ENCODE measurements around the gene GLI1.
"Not testable (repeated sequence)": the region's sequence is repeated elsewhere in the genome, so short reads cannot be mapped to it uniquely, and the experiment has no call there.

GLI1 gene

DNA sequence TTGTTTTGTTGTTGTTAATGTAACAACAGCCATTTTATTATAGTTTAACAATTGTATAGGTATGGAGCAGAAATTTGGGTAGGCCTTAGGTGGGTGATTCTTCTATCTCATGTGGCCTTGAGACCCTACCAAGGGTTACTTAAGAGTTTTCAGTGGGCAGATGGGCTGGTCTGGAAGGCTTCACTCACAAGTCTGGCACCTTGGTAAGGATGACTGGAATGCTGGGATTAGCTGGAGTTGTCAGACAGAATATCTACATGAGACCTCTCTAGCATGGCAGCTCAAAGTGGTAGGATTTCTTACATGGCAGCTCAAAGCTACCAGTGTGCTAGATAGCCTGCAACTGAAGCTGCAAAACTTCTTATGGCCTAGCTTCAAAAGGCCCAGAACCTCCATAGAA is 26.1 kb downstream of the GLI1 start:
- Mint-ChIP-seq H3K4me1 (ENCODE audit: low read depth) (peaks cover 33% of the 10 kb centered on the region), H3K27me3 (ENCODE audit: low read depth) (no peaks in the 10 kb centered on the region), H3K9me3 (no peaks in the 10 kb centered on the region), H3K4me3 (no peak overlapping the region), H3K36me3 (ENCODE audit: low read depth) (peaks cover 20% of the 10 kb centered on the region), H3K27ac (no peak overlapping the region)

DNA sequence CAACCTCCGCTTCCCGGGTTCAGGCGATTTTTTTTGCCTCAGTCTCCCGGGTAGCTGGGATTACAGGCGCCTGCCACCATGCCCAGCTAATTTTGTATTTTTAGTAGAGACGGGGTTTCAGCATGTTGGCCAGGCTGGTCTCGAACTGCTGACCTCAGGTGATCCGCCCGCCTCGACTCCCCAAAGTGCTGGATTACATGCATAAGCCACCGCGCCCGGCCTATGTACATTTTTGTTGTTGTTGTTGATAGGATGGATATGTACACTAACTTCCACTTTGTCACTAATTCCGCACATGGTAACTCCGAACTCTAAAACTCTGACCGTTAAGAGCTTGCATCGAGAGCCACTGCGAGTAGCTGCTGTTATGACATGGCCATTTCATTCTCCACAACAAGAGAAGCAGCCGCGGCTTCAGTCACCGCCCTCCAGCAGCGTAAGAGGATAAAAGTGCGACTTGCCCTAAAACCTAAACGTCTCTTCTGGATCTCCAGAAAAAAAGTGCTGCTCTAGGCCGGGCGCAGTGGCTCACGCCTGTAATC is 27.5 kb downstream of the GLI1 start:
- Mint-ChIP-seq H3K9me3 (no peaks in the 10 kb centered on the region), H3K4me3 (peak overlapping the region; percentile 100), H3K4me1 (ENCODE audit: low read depth) (peaks cover 31% of the 10 kb centered on the region), H3K27me3 (ENCODE audit: low read depth) (no peaks in the 10 kb centered on the region), H3K27ac (peak overlapping the region; percentile 97), H3K36me3 (ENCODE audit: low read depth) (peaks cover 28% of the 10 kb centered on the region)

DNA sequence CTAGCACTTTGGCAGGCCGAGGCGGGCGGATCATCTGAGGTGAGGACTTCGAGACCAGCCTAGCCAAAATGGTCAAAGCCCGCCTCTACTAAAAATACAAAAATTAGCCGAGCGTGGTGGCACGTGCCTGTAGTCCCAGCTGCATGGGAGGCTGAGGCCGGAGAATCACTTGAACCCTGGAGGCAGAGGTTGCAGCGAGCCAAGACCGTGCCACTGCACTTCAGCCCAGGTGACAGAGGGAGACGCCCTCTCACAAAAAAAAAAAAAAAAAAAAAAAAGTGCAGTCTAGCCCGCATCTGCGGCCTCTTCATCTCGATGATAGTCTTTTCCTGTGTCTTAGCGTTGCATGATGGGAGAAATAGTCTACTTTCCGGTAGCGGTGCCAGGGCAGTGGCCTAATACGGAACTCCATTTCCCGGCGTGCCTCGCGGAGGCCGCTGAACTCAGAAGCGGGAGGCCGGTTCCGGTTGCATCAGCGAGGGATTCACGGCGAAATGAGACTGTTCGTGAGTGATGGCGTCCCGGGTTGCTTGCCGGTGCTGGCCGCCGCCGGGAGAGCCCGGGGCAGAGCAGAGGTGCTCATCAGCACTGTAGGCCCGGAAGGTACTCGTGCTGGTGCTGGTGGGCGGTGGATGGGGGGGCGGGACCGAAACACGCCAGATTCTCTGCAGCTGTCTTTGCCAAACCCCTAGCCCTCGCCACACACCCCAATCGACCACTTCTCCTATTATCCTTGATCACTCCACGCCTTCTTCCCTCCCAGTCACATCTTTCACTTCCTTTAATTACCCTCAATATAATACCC is 28.2 kb downstream of the GLI1 start, which contains the start of gene MARS1:
MARS1 (plus strand) TSS at position 472 of the 805 bp plus-strand sequence; CDS start at position 495, 23 bp downstream.
- Mint-ChIP-seq H3K9me3 (no peaks in the 10 kb centered on the region), H3K27ac (peak within 1 kb of the TSS; percentile 97), H3K27me3 (ENCODE audit: low read depth) (no peaks in the 10 kb centered on the region), H3K4me3 (peak within 1 kb of the TSS; percentile 100), H3K36me3 (ENCODE audit: low read depth) (peaks cover 33% of the 10 kb centered on the region), H3K4me1 (ENCODE audit: low read depth) (peaks cover 32% of the 10 kb centered on the region)

DNA sequence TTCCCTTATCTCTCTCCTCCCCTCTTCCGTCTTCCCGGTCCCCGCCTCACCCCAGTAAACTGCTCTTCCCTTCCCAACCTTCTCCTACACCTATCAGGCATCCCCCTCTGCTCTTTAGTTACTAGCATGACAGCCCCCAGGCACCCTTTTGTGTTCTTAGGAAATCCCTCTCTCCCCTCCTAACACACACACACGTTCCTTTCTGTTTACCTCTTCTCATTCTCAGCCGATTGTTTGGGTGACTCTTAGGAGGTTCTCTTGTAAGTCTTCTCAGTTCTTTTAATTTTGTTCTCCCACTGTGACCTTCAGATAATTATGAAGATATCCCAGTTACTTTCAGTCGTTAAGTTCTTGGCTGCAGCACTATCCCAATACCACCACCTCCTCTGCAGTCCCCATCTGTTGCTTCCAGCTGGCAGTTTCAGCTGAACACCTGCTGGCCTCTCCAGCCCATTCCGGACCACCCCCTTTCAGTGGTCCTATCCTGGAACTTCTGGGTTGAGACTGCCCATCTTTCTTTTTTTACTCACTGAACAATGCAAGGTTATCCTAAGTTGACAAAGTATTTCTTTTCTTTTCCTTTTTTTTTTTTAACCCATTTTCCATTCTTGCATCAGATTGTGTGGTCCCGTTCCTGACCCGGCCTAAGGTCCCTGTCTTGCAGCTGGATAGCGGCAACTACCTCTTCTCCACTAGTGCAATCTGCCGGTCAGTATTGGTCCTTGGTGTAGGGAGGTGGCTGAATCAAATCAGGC is 29.0 kb downstream of the GLI1 start:
- no peaks in the 10 kb centered on the region for H3K27me3 Mint-ChIP-seq (ENCODE audit: low read depth)
- no peaks in the 10 kb centered on the region for H3K9me3 Mint-ChIP-seq
- peak overlapping the region; percentile 97 for H3K27ac Mint-ChIP-seq
- peaks cover 35% of the 10 kb centered on the region for H3K36me3 Mint-ChIP-seq (ENCODE audit: low read depth)
- H3K4me1 Mint-ChIP-seq (ENCODE audit: low read depth), result peaks cover 28% of the 10 kb centered on the region
- peak overlapping the region; percentile 100 for H3K4me3 Mint-ChIP-seq

DNA sequence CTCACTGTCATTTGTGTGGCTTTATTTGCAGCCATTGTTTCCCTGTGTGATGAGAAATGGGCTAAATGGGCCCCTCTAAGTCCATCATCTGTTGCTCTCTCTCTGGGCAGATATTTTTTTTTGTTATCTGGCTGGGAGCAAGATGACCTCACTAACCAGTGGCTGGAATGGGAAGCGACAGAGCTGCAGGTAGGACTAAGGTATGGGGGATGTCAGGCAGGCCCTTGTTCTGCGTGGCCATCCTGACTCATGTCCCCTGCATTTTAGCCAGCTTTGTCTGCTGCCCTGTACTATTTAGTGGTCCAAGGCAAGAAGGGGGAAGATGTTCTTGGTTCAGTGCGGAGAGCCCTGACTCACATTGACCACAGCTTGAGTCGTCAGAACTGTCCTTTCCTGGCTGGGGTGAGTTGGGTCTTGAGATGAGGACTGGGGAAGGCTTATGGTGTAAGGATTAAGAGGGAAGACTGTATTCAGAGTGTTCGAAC is 29.6 kb downstream of the GLI1 start:
- peaks cover 28% of the 10 kb centered on the region for H3K4me1 Mint-ChIP-seq (ENCODE audit: low read depth)
- H3K27ac Mint-ChIP-seq, result peak overlapping the region; percentile 97
- H3K9me3 Mint-ChIP-seq, result no peaks in the 10 kb centered on the region
- peak overlapping the region; percentile 100 for H3K4me3 Mint-ChIP-seq
- H3K27me3 Mint-ChIP-seq (ENCODE audit: low read depth), result no peaks in the 10 kb centered on the region
- H3K36me3 Mint-ChIP-seq (ENCODE audit: low read depth), result peaks cover 35% of the 10 kb centered on the region

DNA sequence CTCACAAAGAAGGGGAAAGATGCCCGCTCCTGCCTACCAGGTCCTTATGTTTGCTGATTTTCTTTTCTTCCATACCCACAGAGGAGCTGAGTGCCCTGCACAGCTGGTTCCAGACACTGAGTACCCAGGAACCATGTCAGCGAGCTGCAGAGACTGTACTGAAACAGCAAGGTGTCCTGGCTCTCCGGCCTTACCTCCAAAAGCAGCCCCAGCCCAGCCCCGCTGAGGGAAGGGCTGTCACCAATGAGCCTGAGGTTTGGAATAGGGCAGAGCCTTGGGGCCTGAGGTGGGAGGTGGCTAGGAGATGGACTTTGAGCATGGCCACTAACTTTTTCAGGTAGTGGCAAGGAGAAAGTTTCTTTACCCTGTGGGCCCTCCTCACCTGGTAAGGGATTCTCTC is 30.5 kb downstream of the GLI1 start:
- H3K4me3 Mint-ChIP-seq, result no peak overlapping the region
- peaks cover 35% of the 10 kb centered on the region for H3K36me3 Mint-ChIP-seq (ENCODE audit: low read depth)
- H3K27ac Mint-ChIP-seq, result no peak overlapping the region

DNA sequence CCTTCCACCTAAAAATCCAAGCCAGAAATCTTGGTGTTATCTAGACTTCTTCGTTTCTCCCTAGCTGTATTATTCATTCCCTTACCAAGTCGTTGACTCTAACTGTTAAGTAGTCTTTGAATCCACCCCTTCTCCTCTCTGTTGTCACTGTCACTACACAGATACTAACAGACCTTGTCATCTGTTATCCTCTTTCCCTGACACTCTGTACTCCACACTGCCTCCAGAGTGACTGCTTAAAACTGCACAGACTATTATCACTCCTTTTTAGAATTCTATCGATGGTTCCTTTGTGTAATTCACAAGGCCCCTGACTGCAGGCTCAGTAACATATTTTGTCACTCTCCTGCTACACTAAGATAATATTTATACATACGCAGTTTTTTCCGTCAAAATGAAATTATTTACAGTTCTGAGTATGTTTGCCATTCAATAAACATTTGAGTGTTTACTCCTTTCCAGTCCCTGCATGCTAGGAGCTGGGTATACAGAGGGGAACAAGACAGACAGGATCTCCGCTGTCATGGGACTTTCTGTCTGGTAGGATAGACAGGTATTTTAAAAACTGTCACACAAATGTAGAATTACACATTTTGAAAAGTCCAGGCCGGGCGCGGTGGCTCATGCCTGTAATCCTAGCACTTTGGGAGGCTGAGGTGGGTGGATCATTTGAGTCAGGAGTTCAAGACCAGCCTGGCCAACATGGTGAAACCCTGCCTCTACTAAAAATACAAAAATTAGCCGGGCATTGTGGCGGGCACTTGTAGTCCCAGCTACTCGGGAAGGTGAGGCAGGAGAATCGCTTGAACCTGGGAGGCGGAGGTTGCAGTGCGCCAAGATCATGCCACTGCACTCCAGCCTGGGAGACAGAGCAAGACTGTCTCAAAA is 32.1 kb downstream of the GLI1 start:
- peak overlapping the region; percentile 38 for H3K4me3 Mint-ChIP-seq
- H3K27me3 Mint-ChIP-seq (ENCODE audit: low read depth), result no peaks in the 10 kb centered on the region
- peak overlapping the region; percentile 75 for H3K27ac Mint-ChIP-seq
- peaks cover 28% of the 10 kb centered on the region for H3K4me1 Mint-ChIP-seq (ENCODE audit: low read depth)
- peaks cover 39% of the 10 kb centered on the region for H3K36me3 Mint-ChIP-seq (ENCODE audit: low read depth)
- no peaks in the 10 kb centered on the region for H3K9me3 Mint-ChIP-seq

More for the DNA sequence above, 30.5 kb downstream of the GLI1 start:
- peaks cover 28% of the 10 kb centered on the region for H3K4me1 Mint-ChIP-seq (ENCODE audit: low read depth)
- no peaks in the 10 kb centered on the region for H3K9me3 Mint-ChIP-seq
- H3K27me3 Mint-ChIP-seq (ENCODE audit: low read depth), result no peaks in the 10 kb centered on the region

DNA sequence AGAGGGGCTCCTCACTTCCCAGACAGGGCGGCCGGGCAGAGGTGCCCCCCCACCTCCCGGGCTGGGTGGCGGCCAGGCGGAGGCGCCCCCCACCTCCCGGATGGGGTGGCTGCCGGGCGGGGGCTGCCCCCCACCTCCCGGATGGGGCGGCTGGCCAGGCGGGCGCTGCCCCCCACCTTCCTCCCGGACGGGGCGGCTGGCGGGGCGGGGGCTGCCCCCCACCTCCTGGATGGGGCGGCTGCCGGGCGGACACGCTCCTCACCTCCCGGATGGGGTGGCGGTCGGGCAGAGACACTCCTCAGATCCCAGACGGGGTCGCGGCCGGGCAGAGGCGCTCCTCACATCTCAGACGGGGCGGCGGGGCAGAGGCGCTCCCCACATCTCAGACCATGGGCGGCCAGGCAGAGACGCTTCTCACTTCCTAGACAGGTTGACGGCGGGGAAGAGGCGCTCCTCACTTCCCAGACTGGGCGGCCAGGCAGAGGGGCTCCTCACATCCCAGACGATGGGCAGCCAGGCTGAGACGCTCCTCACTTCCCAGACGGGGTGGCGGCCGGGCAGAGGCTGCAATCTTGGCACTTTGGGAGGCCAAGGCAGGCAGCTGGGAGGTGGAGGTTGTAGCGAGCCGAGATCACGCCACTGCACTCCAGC is 35.6 kb downstream of the GLI1 start:
- not testable (repeated sequence) for H3K27me3 Mint-ChIP-seq (ENCODE audit: low read depth); H3K9me3 Mint-ChIP-seq; H3K4me3 Mint-ChIP-seq; H3K27ac Mint-ChIP-seq
- peaks cover 46% of the 10 kb centered on the region for H3K36me3 Mint-ChIP-seq (ENCODE audit: low read depth)
- H3K4me1 Mint-ChIP-seq (ENCODE audit: low read depth), result peaks cover 11% of the 10 kb centered on the region

DNA sequence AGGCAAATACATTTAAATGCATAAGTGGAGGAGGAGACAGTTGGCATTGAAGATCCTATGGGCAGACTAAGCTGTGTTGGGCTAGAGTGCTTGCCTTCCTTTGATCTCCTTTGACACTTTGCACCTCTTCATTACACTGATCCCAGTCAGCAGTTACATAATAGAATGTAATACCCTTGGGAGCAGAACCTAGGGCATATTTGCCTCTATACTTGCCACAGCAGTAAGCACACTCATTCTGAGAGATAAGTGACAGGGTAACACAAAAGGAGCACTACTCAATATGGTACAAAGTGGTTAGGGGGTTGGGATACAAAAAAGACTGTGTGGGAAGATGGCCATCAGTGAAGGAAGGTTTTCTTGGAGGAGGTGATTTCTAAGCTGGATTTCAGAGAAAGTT is 37.2 kb downstream of the GLI1 start:
- H3K4me3 Mint-ChIP-seq, result no peak overlapping the region
- peaks cover 47% of the 10 kb centered on the region for H3K36me3 Mint-ChIP-seq (ENCODE audit: low read depth)
- H3K27me3 Mint-ChIP-seq (ENCODE audit: low read depth), result no peaks in the 10 kb centered on the region
- no peak overlapping the region for H3K27ac Mint-ChIP-seq
- no peaks in the 10 kb centered on the region for H3K9me3 Mint-ChIP-seq
- peaks cover 11% of the 10 kb centered on the region for H3K4me1 Mint-ChIP-seq (ENCODE audit: low read depth)

DNA sequence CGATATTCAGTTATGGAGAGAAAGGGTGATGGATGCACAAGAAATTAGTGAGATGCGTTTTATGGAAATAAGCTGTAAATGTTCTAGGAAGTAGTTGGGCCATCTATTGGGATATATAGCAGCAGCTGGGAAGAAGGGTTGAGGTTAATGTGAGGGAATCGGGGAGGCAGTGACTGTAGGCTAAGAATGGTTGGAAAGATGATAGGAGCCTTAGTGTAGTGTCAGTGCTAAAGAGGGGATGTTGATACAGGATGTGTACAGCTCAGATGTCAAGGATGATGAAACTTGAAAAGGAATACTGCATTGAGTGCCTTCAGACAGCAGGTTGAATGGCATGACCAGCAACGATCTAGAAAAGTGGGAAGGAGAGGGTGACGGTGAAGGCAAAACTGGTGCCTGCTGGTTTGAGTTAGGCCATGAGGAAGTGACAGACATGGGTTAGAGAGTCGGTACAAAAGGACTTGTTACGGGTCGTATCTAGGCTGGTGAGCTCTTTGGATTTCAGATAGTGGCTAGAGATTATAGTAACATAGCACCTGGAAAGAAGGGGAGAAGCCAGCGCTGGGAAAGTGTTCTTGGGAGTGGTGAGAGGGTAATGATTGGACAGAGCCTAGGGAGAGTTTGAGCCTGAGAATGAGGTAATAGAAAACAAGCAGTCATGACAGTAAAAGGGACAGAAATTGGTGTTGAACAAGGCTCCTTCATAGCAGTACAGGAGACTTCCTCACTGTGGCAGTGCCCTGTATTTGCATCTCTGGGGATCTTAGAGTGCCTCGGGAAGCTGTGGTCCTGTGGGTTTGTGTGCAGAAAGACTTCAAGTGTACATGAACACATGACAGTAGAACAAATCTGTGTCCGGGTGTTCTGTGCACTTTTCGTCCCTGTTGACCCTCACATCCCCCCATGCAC is 37.9 kb downstream of the GLI1 start:
- no peak overlapping the region for H3K4me3 Mint-ChIP-seq
- no peak overlapping the region for H3K27ac Mint-ChIP-seq
- peaks cover 11% of the 10 kb centered on the region for H3K4me1 Mint-ChIP-seq (ENCODE audit: low read depth)
- peaks cover 50% of the 10 kb centered on the region for H3K36me3 Mint-ChIP-seq (ENCODE audit: low read depth)
- no peaks in the 10 kb centered on the region for H3K9me3 Mint-ChIP-seq
- H3K27me3 Mint-ChIP-seq (ENCODE audit: low read depth), result no peaks in the 10 kb centered on the region

DNA sequence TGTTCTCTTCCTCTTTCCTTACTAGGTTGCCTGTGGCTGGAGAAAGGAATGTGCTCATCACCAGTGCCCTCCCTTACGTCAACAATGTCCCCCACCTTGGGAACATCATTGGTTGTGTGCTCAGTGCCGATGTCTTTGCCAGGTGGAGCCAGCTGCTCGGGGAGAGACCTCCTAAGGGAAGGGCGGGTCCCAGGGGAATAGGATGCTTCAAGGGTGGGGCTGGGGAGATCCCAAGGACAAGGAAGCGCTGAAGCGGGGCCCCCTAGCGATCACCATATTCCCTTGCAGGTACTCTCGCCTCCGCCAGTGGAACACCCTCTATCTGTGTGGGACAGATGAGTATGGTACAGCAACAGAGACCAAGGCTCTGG is 38.5 kb downstream of the GLI1 start:
- Mint-ChIP-seq H3K27ac (no peak overlapping the region), H3K36me3 (ENCODE audit: low read depth) (peaks cover 47% of the 10 kb centered on the region)

DNA sequence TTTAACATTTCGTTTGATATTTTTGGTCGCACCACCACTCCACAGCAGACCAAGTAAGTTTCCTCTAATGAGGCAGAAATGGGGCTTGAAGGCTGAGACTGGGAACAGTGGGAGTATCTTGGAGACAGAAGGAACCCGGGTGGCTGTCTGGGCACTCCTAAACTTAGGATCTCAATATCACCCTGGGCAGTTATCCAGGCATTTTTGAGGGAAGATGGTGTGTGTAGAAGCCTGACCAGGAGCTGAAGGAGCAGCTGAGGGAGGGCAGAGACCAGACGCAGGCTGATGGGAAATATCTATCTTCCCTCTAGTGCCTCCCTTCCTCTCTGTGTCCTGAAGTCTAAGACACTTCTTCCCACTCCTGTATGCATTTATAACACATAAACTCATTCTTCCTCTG is 39.0 kb downstream of the GLI1 start:
- Mint-ChIP-seq H3K4me1 (ENCODE audit: low read depth) (peaks cover 9% of the 10 kb centered on the region), H3K4me3 (no peak overlapping the region), H3K27me3 (ENCODE audit: low read depth) (no peaks in the 10 kb centered on the region), H3K9me3 (no peaks in the 10 kb centered on the region), H3K36me3 (ENCODE audit: low read depth) (peaks cover 48% of the 10 kb centered on the region), H3K27ac (no peak overlapping the region)

More for the DNA sequence above, 38.5 kb downstream of the GLI1 start:
- no peak overlapping the region for H3K4me3 Mint-ChIP-seq
- H3K9me3 Mint-ChIP-seq, result no peaks in the 10 kb centered on the region
- peaks cover 9% of the 10 kb centered on the region for H3K4me1 Mint-ChIP-seq (ENCODE audit: low read depth)
- no peaks in the 10 kb centered on the region for H3K27me3 Mint-ChIP-seq (ENCODE audit: low read depth)

DNA sequence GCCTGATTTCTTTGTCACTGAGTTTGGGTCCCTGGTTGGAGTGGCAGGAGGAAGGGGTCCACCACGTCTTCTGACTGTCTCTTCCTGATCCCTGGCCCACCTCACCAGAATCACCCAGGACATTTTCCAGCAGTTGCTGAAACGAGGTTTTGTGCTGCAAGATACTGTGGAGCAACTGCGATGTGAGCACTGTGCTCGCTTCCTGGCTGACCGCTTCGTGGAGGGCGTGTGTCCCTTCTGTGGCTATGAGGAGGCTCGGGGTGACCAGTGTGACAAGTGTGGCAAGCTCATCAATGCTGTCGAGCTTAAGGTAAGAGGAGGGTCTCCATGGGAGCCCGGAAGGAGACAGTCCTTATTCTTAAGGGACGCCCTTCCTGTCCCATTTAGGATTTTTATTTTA is 40.6 kb downstream of the GLI1 start:
- H3K9me3 Mint-ChIP-seq, result no peaks in the 10 kb centered on the region
- no peak overlapping the region for H3K4me3 Mint-ChIP-seq
- H3K36me3 Mint-ChIP-seq (ENCODE audit: low read depth), result peaks cover 53% of the 10 kb centered on the region
- H3K27me3 Mint-ChIP-seq (ENCODE audit: low read depth), result no peaks in the 10 kb centered on the region
- H3K4me1 Mint-ChIP-seq (ENCODE audit: low read depth), result peaks cover 9% of the 10 kb centered on the region
- H3K27ac Mint-ChIP-seq, result no peak overlapping the region

Data from T-helper 1 cell treated with Interleukin-12 subunit alpha and Interleukin-12 subunit beta and Interleukin-4 antibody, amounts not matched to agents 30 μg/mL and 1 μg/mL, for 36 hours (primary cell).